GM18498 (cell line): Measurements from ENCODE around the gene SLC6A15.

Experiments
- ATAC-seq: cut with Tn5 transposase; IDR thresholded peaks from one replicate; pipeline ENCODE4 v1.9.1; 2021; ENCODE audit warnings: mild to moderate bottlenecking, moderate library complexity; ENCODE audit not compliant: unreplicated experiment

Gene SLC6A15

DNA sequence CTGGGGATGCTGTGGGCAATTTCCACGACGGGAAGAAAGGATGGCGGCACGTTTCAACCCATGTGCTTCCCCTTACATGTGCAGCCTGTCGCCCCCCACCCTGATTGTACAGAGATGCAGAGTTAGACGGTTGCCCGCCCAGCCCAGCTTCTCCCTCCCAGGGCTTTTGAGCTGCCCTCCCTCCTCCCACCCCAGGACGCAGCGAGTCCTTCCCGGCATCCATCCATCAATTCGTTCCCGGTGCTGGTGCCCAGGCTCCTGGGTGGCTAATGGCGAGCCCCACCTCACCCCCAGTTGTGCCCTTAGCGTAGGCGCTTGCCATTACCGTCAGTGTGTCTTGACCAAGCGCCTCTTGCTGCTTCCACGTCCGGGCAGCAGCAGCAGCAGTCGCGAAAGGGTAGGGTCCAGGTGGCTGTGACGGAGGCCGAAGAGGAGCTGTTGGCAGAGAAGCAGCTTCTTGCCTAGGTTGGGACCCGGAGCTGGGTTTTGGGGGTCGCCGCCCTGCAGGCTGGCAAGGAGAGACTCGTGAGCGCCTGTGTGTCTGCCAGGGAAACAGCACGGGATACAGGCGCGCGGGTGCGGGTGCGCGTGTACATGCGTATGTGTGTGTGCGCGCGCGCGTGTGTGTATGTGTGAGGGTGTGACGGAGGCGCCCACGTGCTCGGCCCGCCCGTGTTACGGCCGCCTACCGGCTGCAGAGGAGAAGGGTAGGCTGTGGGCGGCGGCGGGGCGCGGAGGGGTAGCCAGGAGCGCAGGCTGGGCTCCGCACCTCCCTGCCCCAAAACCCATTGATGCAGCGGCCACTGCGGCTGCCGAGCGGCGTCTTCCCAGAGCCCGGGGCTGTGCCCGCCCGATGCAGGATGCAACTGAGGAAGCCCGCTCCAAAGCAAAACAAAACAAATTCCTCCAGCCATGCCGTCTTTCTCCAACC, at the start of gene SLC6A15:
Gene SLC6A15 (minus strand): TSS at position 602 of the 931 bp plus-strand sequence. CDS start 20,679 bp downstream, outside the sequence.
- no peak for ATAC-seq

DNA sequence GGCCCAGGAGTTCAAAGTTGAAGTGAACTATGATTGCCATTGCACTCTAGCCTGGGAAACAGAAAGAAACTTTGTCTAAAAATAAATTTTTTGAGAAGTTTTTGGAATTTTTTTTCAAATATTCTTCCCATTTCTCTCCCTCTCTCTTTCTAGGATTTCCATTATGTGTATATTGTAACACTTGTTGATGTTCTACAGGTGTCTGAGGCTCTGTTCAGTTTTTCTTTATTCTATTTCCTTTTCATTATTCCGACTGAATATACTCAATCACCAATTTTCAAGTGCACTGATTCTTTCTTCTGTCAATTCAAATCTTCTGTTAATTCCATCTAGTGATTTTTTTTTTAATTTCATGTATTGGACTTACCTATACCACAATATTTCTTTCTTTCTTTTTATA, 48.3 kb upstream of the SLC6A15 start:
- no peak for ATAC-seq

DNA sequence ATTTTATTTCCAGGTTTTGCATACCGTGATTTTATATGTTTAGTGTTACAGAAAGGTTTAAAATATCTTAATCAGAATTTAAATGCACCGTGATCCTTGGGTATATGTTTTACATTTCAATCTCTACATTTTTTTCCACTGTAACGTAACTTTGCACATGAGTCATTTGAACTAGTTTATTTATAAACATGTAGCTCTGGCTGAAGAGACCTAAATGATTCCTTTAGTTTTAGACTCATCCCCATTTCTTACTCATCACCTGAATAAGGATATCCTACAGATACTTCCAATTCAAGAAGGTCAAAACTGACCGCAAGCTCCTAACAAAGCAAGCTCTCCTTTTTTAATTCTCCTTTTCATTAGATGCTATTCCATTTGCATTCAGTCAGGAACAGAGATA, 42.7 kb upstream of the SLC6A15 start:
- ATAC-seq = no peak

DNA sequence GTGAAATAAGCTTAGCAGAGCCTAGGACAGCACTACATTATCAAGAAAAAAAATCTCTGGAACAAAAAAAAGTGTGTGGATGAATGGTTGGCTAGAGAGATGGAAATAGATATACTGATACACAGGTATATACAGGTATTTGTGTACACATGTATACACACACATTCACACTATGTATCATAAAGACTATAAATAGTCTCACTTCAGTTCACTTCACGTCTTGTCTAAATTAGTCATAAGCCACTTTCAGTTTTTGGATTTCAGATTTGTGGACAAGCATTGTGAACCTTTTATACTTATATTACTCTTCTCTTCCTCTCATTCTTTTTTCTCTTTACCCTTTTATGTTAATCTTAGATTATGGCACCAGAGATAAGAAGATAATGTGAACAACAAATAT, 41.8 kb upstream of the SLC6A15 start:
- ATAC-seq = no peak

DNA sequence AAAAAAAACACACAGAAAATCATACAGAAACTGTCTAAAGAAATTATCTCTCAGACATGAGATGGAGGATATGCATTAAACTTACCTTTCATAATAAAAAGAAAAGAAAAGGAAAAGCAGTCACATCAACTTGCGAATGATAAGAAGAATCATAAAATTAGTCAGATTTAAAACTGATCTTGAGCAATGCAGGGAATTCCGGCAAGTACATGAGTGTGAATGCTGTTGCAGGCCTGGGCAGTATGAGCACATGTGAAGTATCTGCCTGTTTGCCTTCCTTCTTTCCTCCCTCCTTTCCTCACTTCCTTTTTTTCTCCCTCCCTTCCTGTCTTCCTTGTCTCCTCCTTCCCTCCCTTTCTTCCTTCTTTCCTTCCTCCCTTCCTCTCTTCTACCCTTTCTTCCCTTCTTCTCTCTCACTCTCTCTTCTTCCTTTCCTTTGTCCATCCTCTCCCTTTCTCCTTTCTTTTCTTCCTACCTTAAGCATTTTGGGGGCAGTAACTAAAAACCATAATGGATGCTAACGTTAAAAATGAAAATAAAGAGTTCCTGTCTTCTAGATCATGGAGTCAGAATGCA, 38.5 kb upstream of the SLC6A15 start:
- ATAC-seq = no peak

DNA sequence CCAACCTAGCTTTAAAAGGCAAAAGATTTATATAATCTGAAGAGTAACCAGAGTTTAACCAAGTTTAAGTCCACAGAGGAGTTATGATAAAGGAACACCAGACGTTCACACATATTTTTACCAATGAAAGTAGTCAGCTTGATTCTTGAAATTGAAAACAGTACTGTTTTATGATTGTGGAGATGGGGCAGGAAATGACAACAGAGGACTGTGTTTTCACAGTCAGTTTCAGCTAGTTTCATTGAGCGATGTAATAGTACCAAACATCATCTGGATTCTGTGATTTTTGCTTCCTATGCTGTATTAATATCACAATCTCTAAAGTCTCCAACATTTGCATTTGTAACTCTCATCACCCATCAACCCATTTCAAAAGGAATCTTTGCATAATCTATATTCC, 34.2 kb upstream of the SLC6A15 start:
- ATAC-seq = no peak

DNA sequence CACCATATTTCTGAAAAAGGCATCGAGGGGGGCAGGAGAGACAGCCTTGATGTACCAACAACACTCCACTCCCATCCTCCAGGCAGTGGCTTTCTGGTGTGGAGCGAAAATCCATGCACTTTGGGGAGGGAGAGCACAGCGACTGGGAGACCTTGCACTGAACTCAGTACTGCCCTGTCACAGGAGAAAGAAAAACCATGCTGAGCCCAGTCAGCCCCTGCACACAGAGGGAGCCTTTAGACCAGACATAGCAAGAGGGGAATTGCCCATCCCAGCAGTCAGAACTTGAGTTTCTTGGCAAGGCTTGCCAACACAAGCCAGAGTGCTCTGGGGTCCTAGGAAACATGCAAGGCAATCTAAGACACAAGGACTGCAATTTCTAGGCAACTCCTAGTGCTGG, 24.8 kb upstream of the SLC6A15 start:
- ATAC-seq = no peak

DNA sequence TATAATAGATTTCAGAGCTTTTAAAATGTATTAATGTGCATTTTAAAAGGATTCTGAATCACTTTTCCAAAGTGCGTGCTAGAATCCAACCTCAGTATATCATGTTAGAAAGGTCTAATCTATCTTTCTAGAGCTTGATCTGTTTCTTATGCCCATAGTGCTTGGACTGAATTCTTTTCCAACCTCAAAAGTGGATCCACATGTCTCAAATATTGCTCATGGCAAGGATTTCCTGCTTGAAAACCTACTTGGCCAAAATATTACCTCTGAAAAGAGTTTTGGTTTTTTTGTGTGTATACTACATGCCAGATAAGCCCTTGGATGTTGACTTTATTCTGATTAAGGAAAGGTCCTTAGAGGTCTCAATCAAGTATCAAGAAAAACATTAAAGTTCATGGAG, 16.9 kb upstream of the SLC6A15 start:
- no peak for ATAC-seq

DNA sequence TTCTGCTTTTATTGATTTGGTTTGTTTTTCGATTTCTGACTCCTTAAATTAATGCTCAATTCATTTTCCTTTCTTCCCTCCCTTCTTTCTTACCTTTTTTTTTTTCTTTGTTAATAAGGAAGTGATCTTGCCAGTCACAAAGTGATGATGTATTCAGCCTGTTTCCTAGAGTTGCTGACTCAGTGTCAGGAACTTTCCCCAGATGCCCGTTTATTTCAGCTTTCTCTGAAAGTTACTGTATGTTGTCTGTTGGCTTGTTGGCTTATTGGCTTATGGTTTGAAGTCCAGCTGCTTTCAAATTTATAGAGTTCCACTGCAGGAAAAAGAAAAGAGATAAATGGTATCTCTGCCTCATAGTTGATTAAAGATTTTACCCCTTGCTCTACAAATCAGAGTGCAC, 12.4 kb upstream of the SLC6A15 start:
- ATAC-seq = no peak

DNA sequence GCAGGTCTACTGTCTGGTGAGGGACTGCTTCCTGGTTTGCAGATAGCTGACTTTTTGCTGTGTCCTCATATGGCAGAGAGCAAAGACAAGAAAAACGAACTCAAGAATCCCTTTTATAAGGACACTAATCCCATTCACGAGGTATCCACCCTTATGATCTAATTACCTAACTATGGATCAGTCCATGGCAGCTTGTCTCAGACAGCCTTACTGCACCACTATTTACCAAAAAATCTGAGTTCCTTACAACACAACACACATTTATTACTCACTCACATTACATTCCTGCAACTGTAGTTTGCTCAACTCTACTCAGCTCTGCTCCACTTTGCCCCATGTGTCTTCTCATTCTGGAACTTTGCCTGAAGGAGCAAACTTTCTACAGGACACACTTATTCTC, 10.1 kb upstream of the SLC6A15 start:
- ATAC-seq = no peak

DNA sequence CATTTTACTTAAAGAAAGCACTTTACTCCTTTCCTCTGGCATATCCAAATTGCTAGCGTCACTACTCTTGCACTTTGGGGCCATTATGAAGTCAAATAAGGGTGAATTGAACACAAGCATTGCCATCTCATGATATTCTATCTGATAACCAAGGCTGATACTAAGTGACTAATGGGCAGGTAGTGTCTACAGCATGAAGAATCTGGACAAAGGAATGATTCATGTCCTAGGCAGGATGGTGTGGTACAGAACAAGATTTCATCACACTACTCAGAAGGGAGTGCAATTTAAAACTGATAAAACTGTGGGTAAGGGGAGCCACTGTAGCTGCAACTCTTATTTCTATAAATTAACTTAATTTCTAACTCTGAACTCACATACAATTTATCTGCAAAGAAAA, 7.7 kb upstream of the SLC6A15 start:
- ATAC-seq = no peak

DNA sequence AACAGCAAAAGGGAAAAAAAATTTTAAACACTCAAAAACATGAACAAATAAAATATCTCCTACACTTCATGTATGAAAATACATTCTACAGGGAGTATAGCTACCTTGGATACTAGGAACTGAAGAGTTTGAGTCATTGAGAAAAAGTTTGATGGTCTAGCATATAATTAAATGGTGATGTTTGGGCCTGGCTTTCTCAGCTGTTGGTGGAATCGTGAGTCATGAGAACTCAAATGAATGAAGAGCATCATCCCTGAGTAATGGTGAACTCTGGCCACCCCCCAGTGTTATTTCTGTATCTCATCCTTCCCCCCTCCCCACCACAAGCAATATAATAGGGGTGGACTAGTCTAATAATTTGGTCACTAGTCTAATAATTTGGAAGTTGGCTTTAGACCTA, 6.7 kb upstream of the SLC6A15 start:
- ATAC-seq = no peak

DNA sequence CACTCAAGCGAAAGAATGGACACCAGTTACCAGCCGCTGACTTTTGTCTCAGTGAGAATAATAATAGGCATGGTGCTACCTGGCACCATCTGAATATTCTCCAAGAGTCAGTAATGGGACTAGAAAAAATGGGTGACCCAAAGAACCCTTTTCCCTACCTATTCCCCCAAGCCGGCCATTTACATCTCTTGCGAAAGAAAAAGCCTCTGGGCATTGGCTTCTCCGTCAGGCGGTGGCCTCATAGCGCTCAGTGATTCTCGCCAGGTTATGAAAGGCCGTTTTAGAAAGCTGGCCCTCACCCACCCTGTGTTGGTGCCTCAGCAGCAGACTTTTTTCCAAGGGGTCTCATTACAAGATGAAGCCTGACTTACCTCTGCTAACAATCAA, 523 bp upstream of the SLC6A15 start:
- no peak for ATAC-seq

DNA sequence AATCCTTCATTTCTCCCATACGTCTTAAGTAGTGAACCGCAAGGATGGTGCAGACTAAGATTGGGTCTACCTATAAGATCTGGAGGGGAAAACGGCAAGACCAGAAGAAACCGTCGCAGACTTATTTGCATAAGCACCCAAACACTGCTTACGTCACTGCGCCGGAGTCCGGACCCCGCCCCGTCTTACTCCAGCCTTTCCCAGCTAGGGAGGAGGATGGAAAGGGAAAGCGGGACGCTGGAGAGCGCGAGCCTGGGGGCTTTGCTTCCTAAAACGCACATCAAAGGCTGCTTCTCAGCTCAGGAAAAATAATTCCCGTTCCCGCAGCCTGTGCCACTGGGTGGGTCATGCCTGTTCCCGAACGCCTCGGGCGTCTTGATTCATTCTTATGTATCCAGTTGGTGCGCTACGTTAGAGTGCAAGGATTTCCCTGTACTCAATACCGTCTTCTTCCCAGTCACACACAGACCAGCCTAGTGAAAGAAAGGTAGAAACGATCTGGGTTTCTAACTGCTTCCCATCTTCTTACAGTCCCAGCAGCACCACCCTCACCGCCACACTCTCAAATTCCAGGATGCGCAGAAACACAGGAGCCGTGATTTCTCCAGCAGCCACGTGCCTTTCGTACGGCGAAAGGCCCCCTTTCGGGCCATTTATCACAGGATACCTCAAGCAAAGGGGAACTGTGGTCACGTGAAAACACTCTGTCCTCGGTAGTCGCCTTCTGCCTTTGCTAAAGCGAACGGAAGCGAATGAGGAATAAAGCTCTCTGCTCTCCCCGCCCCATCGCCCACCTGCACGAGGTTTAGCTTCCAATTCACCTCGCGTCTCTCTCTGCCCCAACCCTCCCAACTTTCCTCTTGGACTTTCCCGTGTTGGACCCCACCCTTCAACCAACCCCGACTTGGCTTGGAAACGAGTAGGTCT, 1.1 kb downstream of the SLC6A15 start:
- ATAC-seq = no peak

DNA sequence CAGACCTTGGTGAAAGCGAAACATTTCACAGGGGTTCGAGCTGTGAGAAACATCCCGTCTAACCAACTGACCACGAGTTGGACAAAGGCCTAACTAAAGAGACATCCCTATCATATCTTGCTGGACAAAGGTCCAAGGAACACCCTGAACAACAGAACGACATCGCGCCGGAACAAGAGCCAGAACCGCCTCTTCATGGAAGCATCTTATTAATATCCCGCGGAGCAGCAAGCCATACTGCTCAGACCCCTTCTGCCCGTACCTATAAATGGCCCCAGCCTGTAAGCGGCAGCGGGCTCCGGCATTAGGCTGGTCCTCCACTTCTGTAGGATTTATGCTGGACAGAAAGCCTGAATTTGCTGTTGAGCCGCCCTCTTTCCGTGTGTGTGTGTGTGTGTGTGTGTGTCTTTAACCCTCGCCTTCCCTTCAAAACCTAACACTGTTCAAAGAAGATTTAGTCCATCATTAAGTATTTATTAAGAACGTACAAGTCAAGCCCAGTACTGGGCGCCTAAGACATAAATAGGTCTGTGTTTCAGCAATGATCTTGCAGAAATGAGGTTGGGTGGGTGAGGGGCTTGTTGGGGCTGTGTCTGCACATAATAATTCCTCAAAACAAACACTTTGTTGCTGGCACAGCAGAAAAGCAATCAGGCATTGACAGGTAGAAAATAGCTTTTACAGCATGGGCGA, 1.9 kb downstream of the SLC6A15 start:
- ATAC-seq = no peak

DNA sequence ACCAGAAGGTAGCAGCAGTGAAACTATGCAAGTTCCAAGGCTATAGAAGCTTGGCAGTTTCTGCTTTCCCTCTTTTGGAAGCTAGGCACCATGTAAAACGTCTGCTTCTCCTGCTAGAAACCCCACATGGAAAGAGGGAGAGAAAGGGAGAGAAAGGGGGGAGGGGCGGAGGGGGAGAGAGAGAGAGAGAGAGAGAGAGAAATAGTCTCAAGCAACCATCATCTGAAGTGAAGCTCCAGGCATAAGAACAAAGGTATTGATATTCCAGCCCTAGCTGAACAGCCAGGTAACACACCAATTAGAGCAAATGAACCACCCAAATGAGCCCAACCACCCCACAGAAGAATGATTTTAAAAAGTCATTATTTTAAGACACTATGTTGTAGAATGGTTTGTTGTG, 8.5 kb downstream of the SLC6A15 start:
- ATAC-seq = no peak

DNA sequence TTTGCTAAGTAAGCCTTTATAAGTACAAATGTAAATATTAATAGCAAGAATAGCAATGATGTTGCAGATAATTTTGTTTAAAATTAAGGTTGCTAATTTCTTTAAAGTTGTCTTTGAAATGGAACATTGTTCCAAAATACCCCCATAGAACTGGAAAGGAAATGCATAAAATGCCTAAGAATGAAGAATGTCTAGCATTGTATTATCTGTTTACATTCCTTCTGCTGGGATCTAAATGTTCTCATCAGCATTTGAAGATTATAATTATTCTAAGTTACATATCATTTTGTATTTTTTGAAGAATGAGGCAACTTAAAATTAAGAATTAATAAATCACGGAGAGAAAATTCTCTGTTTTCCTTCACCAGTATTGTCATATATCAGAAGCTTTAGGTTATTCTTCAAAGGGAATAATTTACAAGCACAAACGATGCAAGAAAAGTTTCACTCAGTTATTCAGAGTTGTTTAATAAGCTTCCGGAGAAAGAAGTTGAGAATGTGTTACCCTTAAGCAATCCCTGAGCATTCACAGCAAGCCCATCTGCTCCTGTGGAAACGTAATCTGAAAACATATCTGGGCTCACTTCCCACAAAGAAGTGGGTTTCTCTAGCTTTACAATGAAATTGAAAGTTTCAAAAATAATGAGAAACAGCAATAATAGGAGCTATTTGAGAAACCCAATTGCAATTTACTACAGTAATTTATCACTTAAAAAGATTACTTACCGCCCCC, 21.3 kb downstream of the SLC6A15 start:
- no peak for ATAC-seq

DNA sequence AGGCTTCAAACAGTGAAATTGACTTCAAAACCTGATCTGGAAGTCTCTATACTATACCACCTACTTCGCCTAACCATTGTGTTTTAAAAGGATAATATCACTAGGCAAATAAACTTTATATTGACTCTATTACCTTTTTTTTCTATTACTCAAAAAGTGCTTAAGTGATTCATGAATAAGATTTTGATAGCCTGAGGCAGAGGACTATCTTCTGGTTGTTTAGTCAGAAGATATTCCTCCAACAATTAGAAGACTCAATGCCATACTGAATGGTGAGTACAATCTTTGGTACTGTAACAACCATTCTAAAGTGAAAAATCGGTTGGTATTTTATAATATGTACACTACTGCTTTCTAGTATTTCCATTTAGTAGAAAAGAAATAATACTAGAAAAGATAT, 22.8 kb downstream of the SLC6A15 start:
- ATAC-seq = no peak

DNA sequence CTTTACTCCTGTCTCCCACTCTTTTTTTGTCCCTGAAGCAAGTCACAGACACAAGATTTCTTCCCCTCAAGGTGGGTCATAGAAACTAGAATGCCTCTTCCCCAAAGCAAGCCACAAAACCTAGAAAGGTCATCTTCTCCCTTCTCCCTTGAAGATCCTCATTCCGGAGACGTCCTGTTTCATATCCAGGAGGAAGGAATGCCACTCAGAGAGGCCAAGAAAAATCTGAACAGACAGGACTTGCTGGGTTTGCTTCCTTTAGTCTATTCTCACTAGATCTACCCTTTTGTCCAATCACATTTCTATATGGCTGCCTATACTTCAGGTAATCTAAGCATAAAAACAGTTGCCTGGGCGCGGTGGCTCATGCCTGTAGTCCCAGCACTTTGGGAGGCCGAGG, 23.7 kb downstream of the SLC6A15 start:
- no peak for ATAC-seq

DNA sequence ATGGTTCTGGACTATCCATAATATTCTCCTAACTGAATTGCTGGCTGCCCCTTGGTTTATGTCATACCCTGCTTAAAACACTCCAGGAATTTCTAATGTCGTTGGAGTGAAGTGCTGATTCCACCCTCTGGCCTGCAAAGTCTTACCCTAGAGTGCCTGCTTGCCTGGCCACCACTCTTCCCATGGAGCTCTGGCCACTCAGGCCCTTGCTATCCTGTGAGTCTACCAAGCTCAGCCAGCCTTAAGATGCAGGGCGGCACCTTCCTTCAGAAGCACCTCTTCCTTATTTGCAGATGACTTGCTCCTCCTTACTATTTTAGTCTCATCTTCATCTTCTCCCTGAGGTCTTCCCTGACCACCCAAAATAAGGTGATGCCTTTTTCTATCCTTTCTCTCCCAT, 35.3 kb downstream of the SLC6A15 start:
- no peak for ATAC-seq
